ENCODE results near the gene ZCWPW1. TPM values are rescaled to one million over a fixed set of nuclear protein-coding genes. Genes with fewer than 3 reads are reported as not detected.

Gene ZCWPW1
- total and polyA plus RNA-seq, 2 experiments from 2014 or later: 0.59 to 2.7 TPM

- no peak for TF ChIP-seq EZH2 (IDR thresholded peaks at IDR 0.05; ENCODE audit: low read depth, unreplicated experiment)
- no peak for TF ChIP-seq ZNF331 (CRISPR knock-in tag; IDR thresholded peaks at IDR 0.05; ENCODE audit: low read depth)
- no peak for TF ChIP-seq REST (IDR thresholded peaks at IDR 0.05; ENCODE audit: unreplicated experiment)
- no peak for TF ChIP-seq STAT1 (IDR thresholded peaks at IDR 0.05; ENCODE audit: unreplicated experiment)
- no peak for TF ChIP-seq JUNB (IDR thresholded peaks at IDR 0.05; ENCODE audit: unreplicated experiment)
- TF ChIP-seq CREB1 (CRISPR knock-in tag; IDR thresholded peaks at IDR 0.05; ENCODE audit: low read depth): no peak
- no peak; the same call in none of the 2 replicates for TF ChIP-seq POLR2AphosphoS5 (IDR thresholded peaks at IDR 0.05; ENCODE audit: low read depth)
- peaks cover 9% of the 10 kb centered on the region; the same call in 1 of the 2 replicates for H3K36me3 ChIP-seq (ENCODE audit: insufficient read depth)
- H3K79me2 ChIP-seq (replicated peaks; ENCODE audit: insufficient read depth): peaks cover 44% of the 10 kb centered on the region
- peaks cover 7% of the 10 kb centered on the region for H3K9me3 Mint-ChIP-seq
- DNase-seq (ENCODE audit: low spot score): no peak
- no peak overlapping the region for H3K4me3 ChIP-seq
- peaks cover 33% of the 10 kb centered on the region for H3K27me3 Mint-ChIP-seq (ENCODE audit: insufficient read depth, low read depth, poor library complexity)
- H3K4me2 ChIP-seq: no peak overlapping the region
- no peak overlapping the region for H2AFZ ChIP-seq
- H3K27ac ChIP-seq (ENCODE audit: low read depth): peak overlapping the region; percentile 83
- no peaks in the 10 kb centered on the region for H3K27me3 ChIP-seq (ENCODE audit: insufficient read depth)
- ATAC-seq: no peak
- peaks cover 3% of the 10 kb centered on the region; the same call in 1 of the 2 replicates for H4K20me1 ChIP-seq (replicated peaks; ENCODE audit: insufficient read depth)
- peak overlapping the region; percentile 61; the same call in 1 of the 2 replicates for H3K27ac Mint-ChIP-seq
- peaks cover 39% of the 10 kb centered on the region for H3F3A ChIP-seq (replicated peaks; ENCODE audit: low read depth)
- H3K9me2 ChIP-seq (ENCODE audit: insufficient read depth): no peaks in the 10 kb centered on the region
- peaks cover 48% of the 10 kb centered on the region for H3K4me1 Mint-ChIP-seq
- peaks cover 29% of the 10 kb centered on the region; the same call in 1 of the 2 replicates for H3K4me1 ChIP-seq (ENCODE audit: insufficient read depth)
- H3K36me3 Mint-ChIP-seq (ENCODE audit: low read depth): peaks cover 56% of the 10 kb centered on the region
- H3K4me3 Mint-ChIP-seq: peak overlapping the region; percentile 86
These were observed 5.2 kb upstream of the ZCWPW1 start for GRCh38 chr7:100433592-100434296.

- Histone ChIP-seq H3K36me3 (ENCODE audit: insufficient read depth) (peaks cover 9% of the 10 kb centered on the region; the same call in 1 of the 2 replicates), H3K4me3 (no peak overlapping the region), H3K4me1 (ENCODE audit: insufficient read depth) (peaks cover 29% of the 10 kb centered on the region; the same call in 1 of the 2 replicates), H3K9me2 (ENCODE audit: insufficient read depth) (no peaks in the 10 kb centered on the region), H2AFZ (no peak overlapping the region), H3K27me3 (ENCODE audit: insufficient read depth) (no peaks in the 10 kb centered on the region), H3K4me2 (0 out of 2 replicates have a peak overlapping the region, but pooled peaks have one; percentile 79), H3K79me2 (replicated peaks; ENCODE audit: insufficient read depth) (peaks cover 44% of the 10 kb centered on the region), H3K27ac (ENCODE audit: low read depth) (peak overlapping the region; percentile 83; the same call in 1 of the 2 replicates), H3F3A (replicated peaks; ENCODE audit: low read depth) (peaks cover 39% of the 10 kb centered on the region), H4K20me1 (replicated peaks; ENCODE audit: insufficient read depth) (peaks cover 3% of the 10 kb centered on the region; the same call in 1 of the 2 replicates)
- peak overlapping the region; percentile 93; the same call in 2 of the 3 replicates for H3K4me3 Mint-ChIP-seq
- peaks cover 56% of the 10 kb centered on the region for H3K36me3 Mint-ChIP-seq (ENCODE audit: low read depth)
- peaks cover 48% of the 10 kb centered on the region for H3K4me1 Mint-ChIP-seq
- H3K27me3 Mint-ChIP-seq (ENCODE audit: insufficient read depth, low read depth, poor library complexity): peaks cover 38% of the 10 kb centered on the region
- ATAC-seq (no peak), DNase-seq (ENCODE audit: low spot score) (no peak)
- peaks cover 12% of the 10 kb centered on the region for H3K9me3 Mint-ChIP-seq
- 0 out of 2 replicates have a peak overlapping the region, but pooled peaks have one; percentile 61 for H3K27ac Mint-ChIP-seq
- TF ChIP-seq STAT1 (IDR thresholded peaks at IDR 0.05; ENCODE audit: unreplicated experiment) (no peak), CREB1 (CRISPR knock-in tag; IDR thresholded peaks at IDR 0.05; ENCODE audit: low read depth) (no peak), EZH2 (IDR thresholded peaks at IDR 0.05; ENCODE audit: low read depth, unreplicated experiment) (no peak), REST (IDR thresholded peaks at IDR 0.05; ENCODE audit: unreplicated experiment) (no peak), POLR2AphosphoS5 (IDR thresholded peaks at IDR 0.05; ENCODE audit: low read depth) (no peak), JUNB (IDR thresholded peaks at IDR 0.05; ENCODE audit: unreplicated experiment) (no peak)
These were observed 4.7 kb upstream of the ZCWPW1 start for GRCh38 chr7:100433276-100433591.

Data from GM23338 (cell line).